Measurements from ENCODE around the gene ABCA6.

- TF ChIP-seq SUZ12 (IDR thresholded peaks at IDR 0.05; ENCODE audit: extremely low read depth, insufficient read depth, insufficient read length) (no peak), ZNF274 (IDR thresholded peaks at IDR 0.05; ENCODE audit: low read depth, low read length) (no peak)
Measured at GRCh38 chr17:69130627-69131296, 10.9 kb downstream of the ABCA6 start.
